NCI-H748 (cell line): Measurements from ENCODE around the gene SLC34A3.
A peak's percentile ranks its signal among the peaks of the same experiment; 100 is the strongest.

Experiments used
- DNase-seq: peaks from one replicate; lab custom pipeline; 2025; ENCODE audit not compliant: unreplicated experiment; lab: John Stamatoyannopoulos, UW

Gene SLC34A3

GRCh38 chr9:137230705-137231371 is at the start of gene SLC34A3:
Gene SLC34A3, plus strand, starts transcription at chr9:137230901. Its CDS starts 802 bp downstream, at chr9:137231703.
- DNase-seq: no peak

GRCh38 chr9:137181680-137182079 is 49.0 kb upstream of the SLC34A3 start:
- no peak for DNase-seq

- no peak for DNase-seq
These were observed 47.9 kb upstream of the SLC34A3 start for GRCh38 chr9:137182836-137183235.

- DNase-seq: no peak
These were observed 46.6 kb upstream of the SLC34A3 start for GRCh38 chr9:137183980-137184595.

GRCh38 chr9:137184881-137185660 is 45.6 kb upstream of the SLC34A3 start:
- DNase-seq: no peak

- no peak for DNase-seq
These were observed 44.8 kb upstream of the SLC34A3 start for GRCh38 chr9:137185921-137186320.

- DNase-seq: no peak
These were observed 44.3 kb upstream of the SLC34A3 start for GRCh38 chr9:137186385-137186784.

GRCh38 chr9:137187386-137187785 is 43.3 kb upstream of the SLC34A3 start:
- no peak for DNase-seq

GRCh38 chr9:137188086-137188489 is 42.6 kb upstream of the SLC34A3 start:
- no peak for DNase-seq

GRCh38 chr9:137188490-137189296 is 42.0 kb upstream of the SLC34A3 start, which contains the start of the genes ANAPC2 and SSNA1:
Gene ANAPC2, minus strand, starts transcription at chr9:137188560. Its CDS starts 28 bp downstream, at chr9:137188532.
Gene SSNA1, plus strand, starts transcription at chr9:137188676. Its CDS starts 51 bp downstream, at chr9:137188727.
- DNase-seq: peak; percentile 93

GRCh38 chr9:137189297-137190295 is 41.1 kb upstream of the SLC34A3 start:
- no peak for DNase-seq

- no peak for DNase-seq
These were observed 40.3 kb upstream of the SLC34A3 start for GRCh38 chr9:137190315-137190856.

- no peak for DNase-seq
These were observed 39.5 kb upstream of the SLC34A3 start for GRCh38 chr9:137191245-137191644.

GRCh38 chr9:137191691-137192447 is 38.8 kb upstream of the SLC34A3 start:
- DNase-seq: no peak

GRCh38 chr9:137192448-137192780 is 38.3 kb upstream of the SLC34A3 start:
- no peak for DNase-seq

- DNase-seq: no peak
These were observed 37.8 kb upstream of the SLC34A3 start for GRCh38 chr9:137192859-137193258.

- DNase-seq: no peak
These were observed 36.9 kb upstream of the SLC34A3 start for GRCh38 chr9:137193771-137194170.

GRCh38 chr9:137194388-137194787 is 36.3 kb upstream of the SLC34A3 start:
- DNase-seq: no peak

- peak; percentile 32 for DNase-seq
These were observed 35.8 kb upstream of the SLC34A3 start for GRCh38 chr9:137194909-137195308.
